DMS114 treated with DMSO at 0.1 percent for 48 hours (cell line): ENCODE results near the gene GABARAP.
A peak's percentile ranks its signal among the peaks of the same experiment; 100 is the strongest.

ENCODE experiments used
- DNase-seq: peaks from one replicate; lab custom pipeline; 2025; ENCODE audit not compliant: unreplicated experiment; lab: John Stamatoyannopoulos, UW

Gene GABARAP

GRCh38 chr17:7241783-7242716 is at the start of gene GABARAP:
GABARAP (minus strand) TSS chr17:7242449; CDS start chr17:7242330, 119 bp downstream.
- DNase-seq: peak; percentile 76

GRCh38 chr17:7290685-7291084 is 48.4 kb upstream of the GABARAP start:
- no peak for DNase-seq

- no peak for DNase-seq
Measured at GRCh38 chr17:7290166-7290565, 47.9 kb upstream of the GABARAP start.

GRCh38 chr17:7289256-7290032 is 47.2 kb upstream of the GABARAP start:
- no peak for DNase-seq

GRCh38 chr17:7285679-7286078 is 43.4 kb upstream of the GABARAP start:
- DNase-seq: no peak

GRCh38 chr17:7284911-7285310 is 42.7 kb upstream of the GABARAP start:
- DNase-seq: no peak

- DNase-seq: no peak
Measured at GRCh38 chr17:7283471-7284216, 41.4 kb upstream of the GABARAP start.

GRCh38 chr17:7282752-7283321 is 40.6 kb upstream of the GABARAP start:
- no peak for DNase-seq

- DNase-seq: no peak
Measured at GRCh38 chr17:7281953-7282751, 39.9 kb upstream of the GABARAP start.

- DNase-seq: peak; percentile 90
Measured at GRCh38 chr17:7281074-7281952, 39.1 kb upstream of the GABARAP start, which contains the start of gene SLC2A4. SLC2A4 (plus strand) TSS chr17:7281718; CDS start chr17:7281935, 217 bp downstream.

- peak; percentile 76 for DNase-seq
Measured at GRCh38 chr17:7280519-7281073, 38.3 kb upstream of the GABARAP start.

GRCh38 chr17:7279448-7279847 is 37.2 kb upstream of the GABARAP start:
- no peak for DNase-seq

- no peak for DNase-seq
Measured at GRCh38 chr17:7266784-7267183, 24.5 kb upstream of the GABARAP start.

GRCh38 chr17:7263801-7264078 is 21.5 kb upstream of the GABARAP start:
- no peak for DNase-seq

GRCh38 chr17:7262935-7263800 is 20.9 kb upstream of the GABARAP start:
- DNase-seq: no peak

- DNase-seq: no peak
Measured at GRCh38 chr17:7262192-7262934, 20.1 kb upstream of the GABARAP start, which contains the start of gene CLDN7. CLDN7 (minus strand) TSS chr17:7262478; CDS start chr17:7262043, 435 bp downstream.
